Astrocyte of the spinal cord (primary cell): Measurements from ENCODE around the gene CUEDC1.

ENCODE experiments used
- DNase-seq: peaks from one replicate; pipeline ENCODE4 v3.0.0; 2011; ENCODE audit warnings: low read depth, low spot score
- H3K4me3 ChIP-seq: 2 replicates; pipeline ENCODE4 v1.5.1; 2011; ENCODE audit warnings: low read depth, mild to moderate bottlenecking, low read length, moderate library complexity
- CTCF ChIP-seq: IDR thresholded peaks from 2 replicates; pipeline ENCODE4 v1.5.1; 2012; ENCODE audit warnings: low read depth, mild to moderate bottlenecking, low read length, inconsistent platforms
- in situ Hi-C: cut with HindIII; loops from 2 replicates; pipeline ENCODE4 v1.10.0; 2017; ENCODE audit warnings: low sequenced_read_pairs

Gene CUEDC1

GRCh38 chr17:57894848-57895247 lies 60.4 kb downstream of the CUEDC1 start:
- no peak for DNase-seq
- H3K4me3 ChIP-seq: no peak overlapping the region
- no peak for TF ChIP-seq CTCF
- in situ Hi-C loops: no loop called here

- TF ChIP-seq CTCF: no peak
- DNase-seq: peak; percentile 98
- in situ Hi-C loops: no loop called here
- no peak overlapping the region for H3K4me3 ChIP-seq
Observed at GRCh38 chr17:57892820-57893595, 62.2 kb downstream of the CUEDC1 start.

- TF ChIP-seq CTCF: peak; percentile 100
- in situ Hi-C loops: no loop called here
- DNase-seq: peak; percentile 93
- H3K4me3 ChIP-seq: no peak overlapping the region
Observed at GRCh38 chr17:57892146-57892819, 62.9 kb downstream of the CUEDC1 start.

GRCh38 chr17:57890857-57891232 lies 64.4 kb downstream of the CUEDC1 start:
- no peak for TF ChIP-seq CTCF
- H3K4me3 ChIP-seq: no peak overlapping the region
- in situ Hi-C loops: no loop called here
- no peak for DNase-seq

- peak; percentile 86 for DNase-seq
- in situ Hi-C loops: no loop called here
- H3K4me3 ChIP-seq: no peak overlapping the region
- TF ChIP-seq CTCF: no peak
Observed at GRCh38 chr17:57889892-57890856, 65.0 kb downstream of the CUEDC1 start.

- DNase-seq: no peak
- in situ Hi-C loops: no loop called here
- no peak overlapping the region for H3K4me3 ChIP-seq
- no peak for TF ChIP-seq CTCF
Observed at GRCh38 chr17:57889252-57889651, 66.0 kb downstream of the CUEDC1 start.
